ENCODE data around the gene LST1.

DNA sequence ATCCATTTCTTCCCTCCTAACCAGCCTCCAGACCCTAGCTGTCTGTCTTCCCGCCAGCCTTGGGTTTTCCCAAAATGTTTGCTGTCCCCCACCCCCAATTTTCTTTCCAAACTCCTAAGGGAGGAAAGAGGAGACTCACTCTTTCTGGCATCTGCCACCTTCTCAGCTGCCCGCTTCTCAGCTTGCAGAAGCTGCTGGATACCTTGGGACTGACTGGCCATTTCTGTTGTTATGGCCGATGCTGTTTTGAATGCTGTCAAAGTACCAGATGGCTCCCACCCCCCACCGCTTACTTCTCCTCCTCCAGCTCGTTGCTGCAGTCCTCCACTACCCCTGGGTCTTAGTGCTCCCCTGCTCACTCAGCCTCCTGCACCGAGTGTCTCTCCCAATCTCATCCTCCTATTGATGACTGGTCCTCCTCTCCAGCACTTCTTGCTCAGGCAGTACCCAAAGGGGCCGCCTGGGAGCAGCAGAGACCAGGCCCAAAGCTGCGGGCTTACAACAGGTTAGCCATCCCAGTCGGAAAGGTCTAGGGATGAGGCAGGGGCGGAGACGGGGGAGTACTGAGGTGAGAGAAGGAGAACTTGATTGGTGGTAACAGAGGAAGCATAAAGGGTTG lies 39.6 kb upstream of the LST1 start, which contains the start of gene ATP6V1G2:
- peak in 1 of 2 donors; percentile 27 for TF ChIP-seq POLR2AphosphoS5 (IDR thresholded peaks at IDR 0.05)
- no peak for TF ChIP-seq POLR2A (IDR thresholded peaks at IDR 0.05)
- TF ChIP-seq, protein P1, sequence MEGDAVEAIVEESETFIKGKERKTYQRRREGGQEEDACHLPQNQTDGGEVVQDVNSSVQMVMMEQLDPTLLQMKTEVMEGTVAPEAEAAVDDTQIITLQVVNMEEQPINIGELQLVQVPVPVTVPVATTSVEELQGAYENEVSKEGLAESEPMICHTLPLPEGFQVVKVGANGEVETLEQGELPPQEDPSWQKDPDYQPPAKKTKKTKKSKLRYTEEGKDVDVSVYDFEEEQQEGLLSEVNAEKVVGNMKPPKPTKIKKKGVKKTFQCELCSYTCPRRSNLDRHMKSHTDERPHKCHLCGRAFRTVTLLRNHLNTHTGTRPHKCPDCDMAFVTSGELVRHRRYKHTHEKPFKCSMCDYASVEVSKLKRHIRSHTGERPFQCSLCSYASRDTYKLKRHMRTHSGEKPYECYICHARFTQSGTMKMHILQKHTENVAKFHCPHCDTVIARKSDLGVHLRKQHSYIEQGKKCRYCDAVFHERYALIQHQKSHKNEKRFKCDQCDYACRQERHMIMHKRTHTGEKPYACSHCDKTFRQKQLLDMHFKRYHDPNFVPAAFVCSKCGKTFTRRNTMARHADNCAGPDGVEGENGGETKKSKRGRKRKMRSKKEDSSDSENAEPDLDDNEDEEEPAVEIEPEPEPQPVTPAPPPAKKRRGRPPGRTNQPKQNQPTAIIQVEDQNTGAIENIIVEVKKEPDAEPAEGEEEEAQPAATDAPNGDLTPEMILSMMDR (IDR thresholded peaks at IDR 0.05): peak; percentile 92 to 98 (median 96)
- no peak for TF ChIP-seq EP300 (IDR thresholded peaks at IDR 0.05)

Measured in upper lobe of left lung (tissue), 4 donors.